ENCODE results near the gene FGB. TPM values are rescaled to one million over a fixed set of nuclear protein-coding genes. Genes with fewer than 3 reads are reported as not detected.

FGB gene
- total and polyA plus RNA-seq, 12 donors = 1.2 TPM; not detected in 11

- no peak for DNase-seq
- 84 to 90% methylated on average over 4 of the region's 4 CpGs for WGBS, 2 donors
- intact Hi-C loops (cut with DNase I) = no loop called here
- Histone ChIP-seq H3K9me3 (no peaks in the 10 kb centered on the region), H3K36me3 (peaks cover 0 to 6% (median 0%) of the 10 kb centered on the region in 9 donors), H3K4me1 (peaks cover 0 to 4% (median 0%) of the 10 kb centered on the region in 9 donors), H3K27ac (no peak overlapping the region), H3K27me3 (peaks cover 0 to 4% (median 0%) of the 10 kb centered on the region in 7 donors), H3K4me3 (no peak overlapping the region)
- no peak for ATAC-seq
- TF ChIP-seq, protein P1, sequence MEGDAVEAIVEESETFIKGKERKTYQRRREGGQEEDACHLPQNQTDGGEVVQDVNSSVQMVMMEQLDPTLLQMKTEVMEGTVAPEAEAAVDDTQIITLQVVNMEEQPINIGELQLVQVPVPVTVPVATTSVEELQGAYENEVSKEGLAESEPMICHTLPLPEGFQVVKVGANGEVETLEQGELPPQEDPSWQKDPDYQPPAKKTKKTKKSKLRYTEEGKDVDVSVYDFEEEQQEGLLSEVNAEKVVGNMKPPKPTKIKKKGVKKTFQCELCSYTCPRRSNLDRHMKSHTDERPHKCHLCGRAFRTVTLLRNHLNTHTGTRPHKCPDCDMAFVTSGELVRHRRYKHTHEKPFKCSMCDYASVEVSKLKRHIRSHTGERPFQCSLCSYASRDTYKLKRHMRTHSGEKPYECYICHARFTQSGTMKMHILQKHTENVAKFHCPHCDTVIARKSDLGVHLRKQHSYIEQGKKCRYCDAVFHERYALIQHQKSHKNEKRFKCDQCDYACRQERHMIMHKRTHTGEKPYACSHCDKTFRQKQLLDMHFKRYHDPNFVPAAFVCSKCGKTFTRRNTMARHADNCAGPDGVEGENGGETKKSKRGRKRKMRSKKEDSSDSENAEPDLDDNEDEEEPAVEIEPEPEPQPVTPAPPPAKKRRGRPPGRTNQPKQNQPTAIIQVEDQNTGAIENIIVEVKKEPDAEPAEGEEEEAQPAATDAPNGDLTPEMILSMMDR (IDR thresholded peaks at IDR 0.05) = no peak
Measured at GRCh38 chr4:154529728-154530519, 32.9 kb upstream of the FGB start.

DNA sequence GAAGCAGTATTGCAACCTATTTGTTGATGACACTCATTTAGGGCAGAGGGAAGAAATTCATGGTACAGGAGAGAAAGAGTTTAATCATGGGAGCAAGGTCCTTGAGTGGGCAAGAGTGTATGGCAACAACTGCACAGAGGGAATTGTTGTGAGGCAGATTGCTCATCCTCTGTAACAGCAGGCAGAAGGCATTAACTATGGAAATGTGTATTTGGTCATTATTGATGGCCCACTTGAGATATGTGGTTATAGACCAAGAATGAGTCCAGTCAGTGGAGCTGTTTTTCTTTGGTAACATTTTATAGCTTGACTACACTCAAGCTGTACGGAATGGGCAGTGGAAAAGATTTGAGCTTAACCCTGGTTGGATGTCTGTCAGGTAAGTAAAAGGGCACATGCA is 28.5 kb upstream of the FGB start:
- H3K9me3 ChIP-seq = no peaks in the 10 kb centered on the region
- H3K4me1 ChIP-seq = peaks cover 0 to 3% (median 0%) of the 10 kb centered on the region in 9 donors
- H3K36me3 ChIP-seq = peaks cover 0 to 49% (median 27%) of the 10 kb centered on the region in 9 donors
- H3K27me3 ChIP-seq = no peaks in the 10 kb centered on the region
- H3K27ac ChIP-seq = no peak overlapping the region
- WGBS, 2 donors = 84 to 88% methylated on average over 1 of the region's 1 CpG
- intact Hi-C loops (cut with DNase I) = no loop called here
- no peak overlapping the region for H3K4me3 ChIP-seq
- TF ChIP-seq, protein P1 (IDR thresholded peaks at IDR 0.05) = no peak
- no peak for ATAC-seq
- no peak for DNase-seq

DNA sequence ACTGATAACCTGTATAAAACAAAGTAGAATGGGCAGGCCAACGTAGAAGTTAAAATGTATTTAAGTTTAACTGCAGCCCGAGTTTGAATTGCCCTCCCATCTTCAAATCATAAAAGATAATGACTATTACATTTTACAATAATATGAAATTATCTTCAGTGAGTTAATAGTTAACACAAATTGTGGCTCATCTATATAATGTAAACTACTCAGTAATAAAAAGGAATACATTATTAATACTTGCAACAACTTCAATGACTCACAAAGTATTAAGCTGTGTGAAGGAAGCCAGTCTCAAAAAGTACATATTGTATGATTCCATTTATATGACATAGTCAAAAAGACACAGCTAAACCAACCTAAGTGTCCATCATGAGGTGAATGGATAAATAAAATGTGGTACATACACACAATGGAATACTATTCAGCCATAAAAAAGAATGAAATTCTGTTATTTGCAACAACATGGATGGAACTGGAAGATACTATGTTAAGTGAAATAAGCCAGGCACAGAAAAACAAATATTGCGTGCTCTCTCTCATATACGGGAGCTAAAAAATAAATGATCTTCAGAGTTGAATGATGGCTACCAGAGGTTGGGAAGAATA is 20.4 kb upstream of the FGB start:
- H3K27me3 ChIP-seq = no peaks in the 10 kb centered on the region
- no peak for DNase-seq
- H3K27ac ChIP-seq = no peak overlapping the region
- peaks cover 0 to 6% (median 0%) of the 10 kb centered on the region in 11 donors for H3K9me3 ChIP-seq
- intact Hi-C loops (cut with DNase I) = no loop called here
- H3K4me1 ChIP-seq = no peaks in the 10 kb centered on the region
- WGBS, 2 donors = 94 to 95% methylated on average over 4 of the region's 4 CpGs
- TF ChIP-seq, protein P1 (IDR thresholded peaks at IDR 0.05) = no peak
- H3K36me3 ChIP-seq = peaks cover 0 to 100% (median 86%) of the 10 kb centered on the region in 9 donors
- no peak for ATAC-seq
- H3K4me3 ChIP-seq = no peak overlapping the region

- DNase-seq = no peak
- no peak for ATAC-seq
- Histone ChIP-seq H3K27ac (no peak overlapping the region), H3K4me1 (peaks cover 0 to 20% (median 15%) of the 10 kb centered on the region in 9 donors), H3K27me3 (no peaks in the 10 kb centered on the region), H3K9me3 (peaks cover 0 to 6% (median 0%) of the 10 kb centered on the region in 11 donors), H3K4me3 (no peak overlapping the region), H3K36me3 (peaks cover 0 to 80% (median 58%) of the 10 kb centered on the region in 9 donors)
- TF ChIP-seq, protein P1 (IDR thresholded peaks at IDR 0.05) = no peak
- 90 to 92% methylated on average over 4 of the region's 4 CpGs for WGBS, 2 donors
- intact Hi-C loops (cut with DNase I) = no loop called here
Measured at GRCh38 chr4:154545689-154546088, 17.1 kb upstream of the FGB start.
